Fibroblast of skin of back (primary cell): Measurements from ENCODE around the gene PET100. TPM values are rescaled to one million over a fixed set of nuclear protein-coding genes. Genes with fewer than 3 reads are reported as not detected.

ENCODE experiments used
- DNase-seq: peaks from one replicate; pipeline ENCODE4 v3.0.0-alpha.2; 2013
- polyA plus RNA-seq, 2 experiments: library from polyadenylated mRNA; unstranded; fragments of 120-200 nt; gene quantifications; one replicate each; pipeline ENCODE4 v1.2.1, GENCODE V29; 2013; ENCODE audit not compliant: insufficient read length in 2 of 2

PET100 gene, protein sequence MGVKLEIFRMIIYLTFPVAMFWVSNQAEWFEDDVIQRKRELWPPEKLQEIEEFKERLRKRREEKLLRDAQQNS
- 90.0 TPM for polyA plus RNA-seq (2013, experiment 1 of 2; ENCODE audit: insufficient read length)
- 68.7 TPM for polyA plus RNA-seq (2013, experiment 2 of 2; ENCODE audit: insufficient read length)

DNA sequence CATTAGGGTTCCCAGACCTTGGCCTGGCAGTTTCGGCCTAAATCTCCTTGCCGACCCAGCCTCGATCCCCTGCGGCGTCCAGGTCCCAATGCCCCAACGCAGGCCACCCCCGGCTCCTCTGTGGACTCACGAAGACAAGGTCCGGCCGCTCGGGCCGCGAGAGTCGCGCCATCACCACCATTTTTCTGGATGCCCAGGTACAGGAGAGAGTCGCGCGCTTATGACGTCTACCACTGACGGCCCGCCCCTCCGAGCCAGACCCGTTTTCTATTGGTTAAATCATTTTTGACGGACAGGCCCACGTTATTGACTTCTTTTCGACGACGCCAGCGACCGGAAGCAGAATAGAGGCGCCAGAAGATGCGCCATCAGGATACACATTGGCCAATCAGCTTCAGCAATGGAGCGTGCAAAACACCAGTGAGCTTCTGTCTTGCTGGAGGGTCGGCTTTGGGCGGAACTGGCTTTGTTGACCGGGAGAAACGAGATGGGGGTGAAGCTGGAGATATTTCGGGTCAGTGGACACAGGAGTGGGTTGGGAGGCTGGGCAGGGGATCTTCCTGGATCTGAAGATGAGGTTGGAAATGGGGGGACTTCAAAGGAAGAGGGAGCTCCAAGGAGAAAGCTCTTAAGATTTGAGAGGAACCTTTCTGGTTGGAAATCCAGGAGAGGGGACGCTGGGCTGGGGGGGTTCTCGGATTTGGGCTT, at the start of gene PET100, which contains the start of gene XAB2:
Gene PET100 (plus strand): TSS at position 447 of the 708 bp plus-strand sequence. CDS start 41 bp downstream, at position 488.
Gene XAB2 (minus strand): TSS at position 199 of the 708 bp plus-strand sequence. CDS start 18 bp downstream, at position 181.
- DNase-seq: peak; percentile 99

- no peak for DNase-seq
These were observed 47.1 kb upstream of the PET100 start for GRCh38 chr19:7582446-7582845.

GRCh38 chr19:7589822-7590221, 39.8 kb upstream of the PET100 start:
- DNase-seq: no peak

GRCh38 chr19:7590256-7590655, 39.3 kb upstream of the PET100 start:
- no peak for DNase-seq

GRCh38 chr19:7595466-7596133, 34.0 kb upstream of the PET100 start, which contains the start of gene CAMSAP3:
Gene CAMSAP3, plus strand, starts transcription at chr19:7595863. Its CDS starts 140 bp downstream, at chr19:7596003.
- no peak for DNase-seq

DNA sequence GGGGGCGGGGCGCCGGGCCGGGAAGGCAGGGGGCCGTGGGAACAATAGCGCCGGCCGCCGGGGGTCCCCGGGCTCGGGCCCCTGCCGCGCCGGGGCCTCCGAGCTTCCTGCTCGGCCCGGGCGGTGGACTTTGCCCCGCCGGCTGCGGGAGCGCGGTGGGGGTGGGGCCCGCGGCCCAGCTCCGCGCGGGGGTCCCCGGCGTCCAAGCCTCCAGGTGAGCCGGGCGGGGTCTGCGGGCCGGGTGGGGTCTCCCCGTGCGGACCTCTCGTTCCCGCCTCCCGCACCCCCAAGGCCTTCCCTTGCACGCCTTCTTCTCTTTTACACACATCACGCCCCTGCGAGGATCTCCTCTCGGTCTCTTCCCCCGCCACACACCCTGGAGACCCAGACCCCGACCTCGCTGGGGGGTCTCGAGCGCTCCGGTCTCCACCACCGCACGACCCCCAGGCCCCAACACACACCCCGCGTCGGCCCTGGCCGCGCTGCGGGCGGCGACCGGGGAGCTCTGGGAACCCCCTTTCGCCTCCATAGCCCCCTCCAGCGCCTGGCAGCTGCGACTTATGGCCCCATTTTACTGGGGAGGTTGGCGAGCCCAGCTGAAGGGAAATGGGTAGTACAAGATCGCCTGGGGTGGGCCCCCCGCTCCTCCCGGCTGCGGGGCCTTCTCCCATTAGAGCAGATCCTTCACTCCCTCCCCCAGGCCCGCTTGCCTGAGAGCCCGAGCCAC, 33.2 kb upstream of the PET100 start:
- no peak for DNase-seq

DNA sequence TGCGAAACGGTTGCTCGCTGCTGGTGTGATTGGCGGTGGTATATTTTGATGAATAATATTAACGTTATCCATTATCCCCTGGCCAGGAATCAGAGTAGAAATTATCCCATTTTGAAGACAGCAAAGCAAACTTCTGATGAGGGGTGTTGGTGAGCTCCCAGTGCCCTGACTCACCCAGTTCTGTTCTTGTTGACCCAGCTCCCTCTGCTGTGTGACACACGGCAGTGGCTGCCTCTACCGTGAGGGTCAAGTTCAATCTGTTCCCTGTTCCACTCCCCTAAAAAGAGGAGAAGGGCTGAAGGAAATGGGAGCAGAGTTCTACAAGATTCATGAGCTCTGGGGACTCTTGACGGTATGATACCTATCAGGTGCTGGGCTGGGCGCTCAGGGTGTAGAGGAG, 31.9 kb upstream of the PET100 start:
- DNase-seq: no peak

DNA sequence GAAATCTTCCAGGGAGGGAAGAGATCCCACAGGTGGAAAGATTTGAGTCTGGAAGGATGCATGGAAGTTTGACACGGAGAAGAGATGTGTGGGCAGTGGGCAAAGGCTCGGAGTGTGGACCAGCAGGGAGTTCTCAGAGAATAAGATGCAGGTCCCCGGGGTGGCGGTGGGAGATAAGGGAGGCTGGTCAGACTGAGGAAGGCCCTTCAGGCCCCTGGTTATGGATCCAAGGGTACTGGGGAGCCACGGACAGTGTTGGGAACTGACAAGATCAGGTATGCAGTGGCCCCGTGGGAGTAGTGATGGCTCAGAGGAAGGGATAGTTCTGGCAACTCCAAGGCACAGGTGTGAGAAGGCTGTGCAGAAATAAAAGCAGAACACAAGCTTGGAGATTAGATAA, 31.4 kb upstream of the PET100 start:
- DNase-seq: no peak

DNA sequence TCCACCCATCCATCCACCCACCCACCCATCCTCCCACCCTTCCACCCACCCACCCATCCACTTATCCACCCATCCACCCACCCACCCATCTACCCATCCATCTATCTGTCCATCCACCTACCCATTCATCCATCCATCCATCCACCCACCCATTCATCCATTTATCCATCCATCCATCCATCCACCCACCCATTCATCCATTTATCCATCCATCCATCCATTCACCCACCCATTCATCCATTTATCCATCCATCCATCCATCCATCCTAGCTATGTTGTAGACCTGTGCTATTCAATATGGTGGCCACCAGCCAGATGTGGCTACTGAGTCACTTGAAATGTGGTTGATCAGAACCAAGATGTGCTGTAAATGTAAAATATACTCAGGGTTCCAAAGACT, 28.9 kb upstream of the PET100 start:
- DNase-seq: no peak

DNA sequence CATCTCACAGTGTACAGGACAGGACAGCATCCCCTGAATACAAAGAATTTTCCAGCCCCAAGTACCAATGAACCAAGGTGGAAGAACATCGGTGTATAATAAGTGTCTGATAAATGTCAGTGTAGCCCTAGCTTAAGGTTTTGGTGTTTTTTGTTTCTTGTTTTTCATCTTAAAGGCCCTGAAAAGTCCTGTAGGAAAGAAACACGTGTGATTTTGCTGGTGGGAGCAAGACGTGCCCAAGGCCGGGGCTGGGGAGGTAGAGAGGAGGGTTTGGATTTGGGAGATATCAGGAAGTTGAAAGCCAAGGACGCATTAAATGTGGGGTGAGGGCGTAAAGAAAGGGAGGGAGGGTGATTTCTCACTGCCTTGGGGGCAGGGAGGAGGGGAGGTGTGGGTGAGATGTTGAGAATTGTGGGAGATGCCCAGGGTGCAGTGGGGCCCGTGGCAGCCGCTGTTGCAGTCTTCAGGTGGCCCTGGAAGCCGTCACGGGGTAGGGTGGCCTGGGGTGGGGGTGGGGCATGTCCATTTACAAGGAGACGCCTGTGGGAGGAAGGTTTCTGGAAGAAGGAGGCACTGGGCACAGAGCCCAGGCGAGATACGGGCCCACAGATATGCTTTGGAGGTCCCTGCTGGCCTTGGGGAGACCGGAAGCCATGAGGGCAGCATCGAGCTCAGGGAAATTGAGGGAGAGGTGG, 27.2 kb upstream of the PET100 start:
- no peak for DNase-seq

- DNase-seq: no peak
These were observed 26.6 kb upstream of the PET100 start for GRCh38 chr19:7602935-7603497.

DNA sequence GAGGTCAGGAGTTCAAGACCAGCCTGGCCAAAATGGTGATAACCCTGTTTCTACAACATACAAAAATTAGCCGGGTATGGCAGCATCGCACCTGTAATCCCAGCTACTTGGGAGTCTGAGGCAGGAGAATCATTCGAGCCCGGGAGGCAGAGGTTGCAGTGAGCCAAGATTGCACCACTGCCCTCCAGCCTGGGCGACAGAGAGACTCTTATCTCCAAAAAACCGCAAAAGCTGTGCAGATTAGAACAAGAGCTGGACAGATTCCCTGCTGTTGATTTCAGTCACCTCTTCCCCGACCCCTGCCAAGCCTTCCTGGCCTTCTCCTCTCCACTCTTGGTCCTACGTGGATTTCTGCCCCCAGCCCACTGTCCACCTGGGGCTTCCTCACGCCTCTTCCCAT, 25.7 kb upstream of the PET100 start:
- no peak for DNase-seq

DNA sequence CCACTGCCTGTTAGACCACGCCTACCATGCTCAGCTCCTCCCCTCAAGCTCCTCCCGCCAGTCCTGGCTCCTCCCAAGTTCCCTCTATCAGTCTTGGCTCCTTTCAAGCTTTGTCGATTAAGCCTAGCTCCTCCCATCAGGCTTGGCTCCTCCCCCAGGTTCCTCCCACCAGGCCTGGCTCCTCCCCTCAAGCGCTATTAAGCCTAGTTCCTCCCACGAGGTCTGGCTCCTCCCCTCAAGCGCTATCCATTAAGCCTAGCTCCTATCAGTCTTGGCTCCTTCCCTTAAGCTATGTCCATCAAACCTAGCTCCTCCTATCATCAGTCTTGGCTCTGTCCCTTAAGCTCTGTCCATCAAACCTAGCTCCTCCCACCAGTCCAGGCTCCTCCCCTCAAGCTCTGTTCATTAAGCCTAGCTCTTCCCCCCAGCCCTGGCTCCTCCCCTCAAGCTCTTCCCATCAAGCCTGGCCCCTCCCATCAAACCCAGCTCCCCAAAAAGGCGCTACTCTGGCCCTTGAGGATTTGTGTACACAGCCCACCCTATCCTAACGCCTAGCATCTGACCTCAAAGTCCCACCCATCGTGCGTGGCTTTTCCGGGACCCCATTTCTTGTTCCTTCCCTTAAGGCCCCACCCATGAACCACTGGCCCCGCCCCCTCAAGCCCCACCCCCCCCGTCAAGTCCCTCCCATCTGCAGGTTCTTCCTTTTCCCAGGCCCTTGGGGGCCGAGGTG, 23.9 kb upstream of the PET100 start:
- peak; percentile 6 for DNase-seq

DNA sequence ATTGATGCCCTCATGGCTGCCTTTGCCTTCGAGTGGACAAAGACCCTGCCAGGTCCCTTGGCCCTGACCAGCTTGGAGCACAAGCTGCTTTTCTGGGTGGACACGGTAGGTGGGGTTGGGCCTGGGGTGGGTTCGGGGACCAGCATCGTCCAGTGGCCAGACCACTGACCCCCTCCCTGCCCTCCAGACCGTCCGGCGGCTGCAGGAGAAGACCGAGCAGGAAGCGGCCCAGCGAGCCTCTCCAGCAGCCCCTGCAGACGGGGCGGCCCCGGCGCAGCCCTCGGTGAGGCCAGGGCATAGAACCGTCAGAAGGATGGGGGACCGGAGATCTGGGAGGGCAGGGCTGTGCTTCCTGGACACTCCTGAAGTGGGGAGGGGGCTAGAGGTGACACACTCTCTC, 23.3 kb upstream of the PET100 start:
- no peak for DNase-seq

- no peak for DNase-seq
These were observed 22.2 kb upstream of the PET100 start for GRCh38 chr19:7607212-7607873.

- DNase-seq: no peak
These were observed 21.6 kb upstream of the PET100 start for GRCh38 chr19:7607874-7608560.

GRCh38 chr19:7610491-7611240, 18.9 kb upstream of the PET100 start:
- DNase-seq: no peak

DNA sequence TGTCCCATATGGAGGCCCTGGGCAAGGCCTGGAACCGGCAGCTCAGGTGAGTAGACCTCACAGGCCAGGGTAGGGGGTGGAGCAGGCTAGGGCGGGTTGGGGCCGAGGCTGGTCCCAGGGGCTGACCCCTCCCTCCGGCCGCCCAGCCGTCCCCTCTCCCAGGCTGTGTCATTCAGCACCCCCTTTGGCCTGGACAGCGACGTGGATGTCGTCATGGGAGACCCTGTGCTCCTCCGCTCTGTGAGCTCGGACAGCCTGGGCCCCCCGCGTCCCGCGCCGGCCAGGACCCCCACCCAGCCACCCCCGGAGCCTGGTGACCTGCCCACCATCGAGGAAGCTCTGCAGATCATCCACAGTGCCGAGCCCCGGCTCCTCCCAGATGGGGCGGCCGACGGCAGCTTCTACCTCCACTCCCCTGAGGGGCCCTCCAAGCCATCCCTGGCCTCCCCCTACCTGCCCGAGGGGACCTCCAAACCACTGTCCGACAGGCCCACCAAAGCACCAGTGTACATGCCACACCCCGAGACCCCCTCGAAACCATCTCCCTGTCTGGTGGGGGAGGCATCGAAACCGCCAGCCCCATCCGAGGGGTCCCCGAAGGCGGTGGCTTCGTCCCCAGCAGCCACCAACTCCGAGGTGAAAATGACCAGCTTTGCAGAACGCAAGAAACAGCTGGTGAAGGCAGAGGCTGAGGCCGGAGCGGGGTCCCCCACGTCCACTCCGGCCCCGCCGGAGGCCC, 17.9 kb upstream of the PET100 start:
- DNase-seq: no peak
